GM19238 (cell line): ENCODE data around the gene CYP2A6.
"Not testable (repeated sequence)": the region's sequence is repeated elsewhere in the genome, so short reads cannot be mapped to it uniquely, and the experiment has no call there.

Source experiments
- DNase-seq: peaks from one replicate; pipeline ENCODE4 v3.0.0; 2011; ENCODE audit warnings: low spot score; ENCODE audit not compliant: insufficient read length

Gene CYP2A6

DNA sequence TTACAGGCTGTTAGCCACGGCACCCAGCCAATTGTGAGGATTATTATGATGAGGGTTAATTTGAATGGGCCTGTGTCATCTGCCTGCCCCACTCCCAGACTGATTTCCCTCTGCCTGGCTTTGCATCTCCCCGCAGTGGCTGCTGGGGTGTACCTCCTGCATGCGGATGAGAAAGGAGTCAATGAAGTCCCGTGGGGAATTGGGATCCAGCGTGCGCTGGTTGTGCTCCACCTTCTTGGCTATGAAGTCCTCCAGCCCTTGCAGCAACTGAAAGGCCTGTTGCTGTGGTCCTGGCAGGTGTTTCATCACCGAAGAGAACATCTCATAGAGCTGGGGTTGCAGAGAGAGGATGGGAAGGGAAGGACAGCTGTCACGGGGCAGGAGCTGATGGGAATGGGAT lies 3.5 kb downstream of the CYP2A6 start:
- DNase-seq: not testable (repeated sequence)

DNA sequence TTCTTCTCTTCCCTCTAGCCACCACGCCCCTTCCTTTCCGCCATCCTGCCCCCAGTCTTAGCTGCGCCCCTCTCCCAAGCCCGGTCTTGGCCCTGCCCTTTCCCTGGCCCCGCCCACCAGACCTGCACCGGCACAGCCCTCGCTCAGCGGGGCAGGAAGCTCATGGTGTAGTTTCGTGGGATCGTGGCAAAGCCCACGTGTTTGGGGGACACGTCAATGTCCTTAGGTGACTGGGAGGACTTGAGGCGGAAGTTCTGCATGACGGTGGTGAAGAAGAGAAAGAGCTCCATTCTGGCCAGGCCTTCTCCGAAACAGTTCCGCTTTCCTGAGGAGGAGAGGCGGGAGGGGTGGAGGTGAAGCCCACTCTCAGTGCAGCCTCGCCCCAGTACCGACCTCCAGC lies 6.6 kb downstream of the CYP2A6 start:
- DNase-seq: not testable (repeated sequence)

DNA sequence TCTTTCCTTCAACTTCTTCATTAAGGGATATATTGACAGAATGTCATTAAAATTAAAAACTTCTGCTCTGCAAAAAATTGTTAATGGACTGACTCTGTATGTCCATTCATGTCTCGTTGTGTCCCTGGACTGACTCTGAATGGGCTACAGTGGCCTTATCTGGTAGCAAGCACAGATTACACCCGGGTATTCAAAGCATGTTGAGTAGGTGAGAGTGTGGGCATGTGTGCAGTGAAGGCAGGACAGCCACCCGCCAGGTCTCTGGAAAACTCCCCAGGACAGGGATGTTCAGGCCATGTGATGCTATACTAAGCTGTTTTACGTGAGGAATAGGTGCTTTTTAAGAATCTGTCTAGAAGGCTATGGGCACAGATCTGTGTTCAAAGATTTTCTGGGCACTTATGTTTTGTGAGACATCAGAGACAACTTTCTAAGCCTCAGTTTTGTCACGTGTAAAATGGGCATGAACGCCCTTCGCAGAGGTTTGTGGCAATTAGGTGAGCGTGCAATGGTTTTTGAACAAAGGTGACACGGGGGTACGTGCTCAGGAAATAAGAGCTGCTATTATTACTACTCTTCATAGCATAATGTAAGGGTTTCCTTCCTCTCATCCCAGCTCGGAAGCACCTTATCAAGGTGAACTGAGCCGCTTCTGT lies 7.1 kb downstream of the CYP2A6 start:
- not testable (repeated sequence) for DNase-seq

DNA sequence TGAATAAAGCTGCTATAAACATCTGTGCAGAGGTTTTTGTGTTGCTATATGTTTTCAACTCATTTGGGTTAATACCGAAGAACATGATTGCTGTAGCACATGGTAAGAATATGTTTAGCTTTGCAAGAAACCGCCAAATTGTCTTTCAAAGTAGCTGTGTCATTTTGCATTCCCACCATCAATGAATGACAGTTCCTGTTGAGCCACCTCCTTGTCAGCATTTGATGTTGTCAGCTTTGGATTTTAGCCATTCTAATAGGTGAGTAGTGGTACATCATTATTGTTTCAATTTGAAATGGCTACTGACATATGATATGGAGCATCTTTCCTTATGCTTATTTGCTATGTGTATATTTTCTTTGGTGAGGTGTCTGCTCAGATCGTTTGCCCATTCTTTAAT lies 8.2 kb downstream of the CYP2A6 start:
- not testable (repeated sequence) for DNase-seq

DNA sequence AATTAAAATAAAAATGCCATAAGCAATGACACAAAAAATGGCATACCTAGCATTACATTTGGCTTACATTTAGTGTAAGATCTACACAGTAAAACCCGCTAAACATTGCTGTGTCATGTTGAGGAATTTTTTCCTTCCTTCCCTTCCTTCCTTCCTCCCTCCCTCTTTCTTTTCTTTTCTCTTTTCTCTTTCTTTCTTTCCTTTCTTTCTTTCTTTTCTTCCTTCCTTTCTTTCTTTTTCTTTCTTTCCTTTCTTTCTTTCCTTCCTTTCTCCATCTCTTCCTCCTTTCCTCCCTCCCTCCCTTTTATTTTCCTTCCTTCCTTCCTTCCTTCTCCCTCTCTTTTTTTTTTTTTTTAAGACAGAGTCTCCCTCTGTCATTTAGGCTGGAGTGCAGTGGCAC lies 11.8 kb downstream of the CYP2A6 start:
- DNase-seq: not testable (repeated sequence)

DNA sequence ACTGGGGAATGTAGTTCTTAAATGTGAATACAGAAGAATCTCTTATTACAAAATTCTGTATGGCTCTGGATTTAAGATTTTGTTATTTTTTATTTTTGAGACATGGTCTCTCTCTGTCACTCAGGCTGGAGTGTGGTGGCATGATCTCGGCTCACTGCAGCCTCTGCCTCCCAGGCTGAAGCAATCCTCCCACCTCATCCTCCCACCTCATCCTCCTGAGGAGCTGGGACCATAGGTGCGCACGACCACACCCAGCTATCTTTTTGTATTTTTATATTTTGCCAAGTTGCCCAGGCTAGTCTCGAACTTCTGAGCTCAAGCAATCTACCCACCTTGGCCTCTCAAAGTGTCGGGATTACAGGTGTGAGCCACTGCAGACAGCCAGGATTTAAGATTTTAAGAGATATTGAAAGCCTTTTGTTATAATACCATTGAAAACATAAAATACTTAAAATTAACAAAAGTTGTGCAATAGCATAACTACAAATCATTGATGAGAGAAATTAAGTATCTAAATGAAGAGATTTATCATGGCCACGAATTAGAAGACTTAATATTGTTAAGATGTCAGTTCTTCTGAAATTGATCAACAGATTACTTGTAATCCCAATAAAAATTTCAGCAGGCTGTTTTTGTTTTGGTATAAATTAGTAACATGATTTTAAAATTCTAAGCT lies 13.4 kb downstream of the CYP2A6 start:
- no peak for DNase-seq

DNA sequence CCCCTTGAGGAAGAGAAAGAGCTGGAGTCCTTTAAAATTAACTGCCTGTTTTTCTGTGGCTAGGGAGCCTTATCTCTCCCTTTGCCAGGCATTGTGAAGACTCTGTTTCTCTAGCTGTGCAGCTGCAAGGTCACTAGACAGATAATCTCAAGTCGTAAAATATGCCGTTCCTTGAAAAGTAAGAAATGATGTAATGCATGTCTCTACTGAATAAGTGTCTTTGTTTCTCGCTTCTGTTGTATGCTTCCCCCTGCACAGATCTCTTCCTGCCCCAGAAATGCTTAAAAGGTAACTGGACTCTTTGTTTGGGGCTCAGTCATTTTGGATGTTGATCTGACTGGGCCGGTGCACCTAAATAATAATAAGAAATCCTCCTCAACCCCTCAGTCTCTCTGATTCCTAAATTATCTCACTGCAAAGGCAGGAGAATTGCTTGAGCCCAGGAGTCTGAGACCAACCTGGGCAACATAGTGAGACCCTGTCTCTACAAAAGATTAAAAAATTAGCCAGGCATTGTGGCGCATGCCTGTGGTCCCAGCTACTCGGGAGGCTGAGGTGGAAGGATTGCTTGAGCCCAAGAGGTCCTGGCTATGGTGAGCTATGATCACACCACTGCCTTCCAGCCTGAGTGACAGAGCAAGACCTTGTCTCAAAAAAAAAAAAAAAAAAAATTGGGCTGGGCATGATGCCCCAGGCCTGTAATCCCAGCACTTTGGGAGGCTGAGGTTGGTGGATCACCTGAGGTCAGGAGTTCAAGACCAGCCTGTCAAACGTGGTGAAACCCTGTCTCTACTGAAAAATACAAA lies 16.3 kb downstream of the CYP2A6 start:
- DNase-seq: not testable (repeated sequence)

DNA sequence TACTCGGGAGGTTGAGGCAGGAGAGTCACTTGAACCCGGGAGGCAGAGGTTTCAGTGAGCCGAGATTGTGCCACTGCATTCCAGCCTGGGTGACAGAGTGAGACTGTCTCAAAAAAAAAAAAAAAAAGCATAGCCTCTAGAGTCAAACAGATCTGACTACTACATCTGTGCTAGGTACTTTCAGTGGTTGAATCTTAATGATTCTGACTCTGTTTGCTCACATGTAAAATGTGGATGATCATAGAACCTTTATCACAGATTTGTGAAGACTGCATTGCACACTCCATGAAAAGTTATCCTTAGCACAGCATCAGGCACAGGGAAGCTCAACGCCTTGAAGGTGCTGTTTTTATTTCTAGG lies 17.8 kb downstream of the CYP2A6 start:
- not testable (repeated sequence) for DNase-seq

DNA sequence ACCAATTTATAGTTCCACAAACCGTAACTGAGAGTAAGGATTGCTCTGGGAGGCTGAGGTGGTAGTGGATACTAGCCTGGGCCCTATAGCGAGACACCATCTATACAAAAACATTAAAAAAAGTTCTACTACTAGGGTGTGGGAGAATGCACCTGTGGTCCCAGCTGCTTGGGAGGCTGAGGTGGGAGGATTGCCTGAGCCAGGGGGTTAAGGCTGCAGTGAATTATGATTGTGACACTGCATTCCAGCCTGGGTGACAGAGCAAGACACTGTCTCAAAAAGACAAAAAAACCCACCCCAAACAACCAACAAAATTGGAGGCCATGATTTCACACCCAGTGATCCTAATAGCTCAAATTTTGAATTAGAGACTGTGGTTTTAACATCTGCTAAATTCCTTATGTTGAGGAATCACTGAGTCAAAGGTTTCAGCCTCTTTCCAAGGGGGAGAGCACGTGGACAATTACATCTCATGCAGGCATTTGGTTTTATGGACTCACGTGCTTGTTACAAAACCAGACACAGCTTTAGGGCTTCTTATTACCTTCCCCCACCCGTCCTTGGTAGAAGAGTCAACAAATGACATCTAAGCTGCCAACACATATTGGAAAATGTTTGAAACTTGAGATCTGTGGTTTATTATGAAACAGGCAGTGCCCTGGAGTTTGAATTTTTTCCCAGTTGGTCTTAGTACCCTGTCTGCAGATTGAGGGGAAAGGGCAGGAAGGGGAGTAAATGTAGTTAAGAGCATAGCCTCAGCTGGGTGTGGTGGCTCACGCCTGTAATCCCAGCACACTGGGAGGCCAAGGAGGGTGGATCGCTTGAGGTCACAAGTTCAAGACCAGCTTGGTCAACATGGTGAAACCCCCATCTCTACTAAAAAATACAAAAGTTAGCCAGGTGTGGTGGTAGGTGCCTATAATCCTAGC lies 18.5 kb downstream of the CYP2A6 start:
- no peak for DNase-seq

DNA sequence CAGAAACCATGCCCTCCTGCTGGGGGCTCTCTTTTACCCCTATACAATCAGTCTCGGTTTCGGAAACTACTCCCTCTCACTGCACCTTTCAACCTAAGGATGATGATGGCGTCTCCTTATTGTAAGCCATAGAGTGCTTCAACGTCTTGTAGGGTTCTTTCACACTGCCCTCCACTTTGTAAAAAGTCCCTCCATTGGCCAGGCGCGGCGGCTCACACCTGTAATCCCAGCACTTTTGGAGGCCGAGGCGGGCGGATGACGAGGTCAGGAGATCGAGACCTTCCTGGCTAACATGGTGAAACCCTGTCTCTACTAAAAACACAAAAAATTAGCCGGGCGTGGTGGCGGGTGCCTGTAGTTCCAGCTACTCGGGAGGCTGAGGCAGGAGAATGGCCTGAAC lies 19.5 kb downstream of the CYP2A6 start:
- not testable (repeated sequence) for DNase-seq

DNA sequence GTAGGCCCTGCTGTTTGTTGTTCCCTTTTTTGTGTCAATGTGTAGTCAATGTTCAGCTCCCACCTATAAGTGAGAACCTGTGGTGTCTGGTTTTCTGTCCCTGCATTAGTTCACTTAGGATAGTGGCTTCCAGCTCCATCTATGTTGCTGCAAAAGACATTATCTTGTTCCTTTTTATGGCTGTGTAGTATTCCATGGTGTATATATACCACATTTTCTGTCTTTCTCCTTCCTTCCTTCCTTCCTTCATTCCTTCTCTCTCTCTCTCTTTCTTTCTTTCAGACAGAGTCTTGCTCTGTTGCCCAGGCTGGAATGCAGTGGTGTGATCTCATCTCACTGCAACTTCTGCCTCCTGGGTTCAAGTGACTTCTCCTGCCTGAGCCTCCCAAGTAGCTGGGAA lies 21.0 kb downstream of the CYP2A6 start:
- no peak for DNase-seq

DNA sequence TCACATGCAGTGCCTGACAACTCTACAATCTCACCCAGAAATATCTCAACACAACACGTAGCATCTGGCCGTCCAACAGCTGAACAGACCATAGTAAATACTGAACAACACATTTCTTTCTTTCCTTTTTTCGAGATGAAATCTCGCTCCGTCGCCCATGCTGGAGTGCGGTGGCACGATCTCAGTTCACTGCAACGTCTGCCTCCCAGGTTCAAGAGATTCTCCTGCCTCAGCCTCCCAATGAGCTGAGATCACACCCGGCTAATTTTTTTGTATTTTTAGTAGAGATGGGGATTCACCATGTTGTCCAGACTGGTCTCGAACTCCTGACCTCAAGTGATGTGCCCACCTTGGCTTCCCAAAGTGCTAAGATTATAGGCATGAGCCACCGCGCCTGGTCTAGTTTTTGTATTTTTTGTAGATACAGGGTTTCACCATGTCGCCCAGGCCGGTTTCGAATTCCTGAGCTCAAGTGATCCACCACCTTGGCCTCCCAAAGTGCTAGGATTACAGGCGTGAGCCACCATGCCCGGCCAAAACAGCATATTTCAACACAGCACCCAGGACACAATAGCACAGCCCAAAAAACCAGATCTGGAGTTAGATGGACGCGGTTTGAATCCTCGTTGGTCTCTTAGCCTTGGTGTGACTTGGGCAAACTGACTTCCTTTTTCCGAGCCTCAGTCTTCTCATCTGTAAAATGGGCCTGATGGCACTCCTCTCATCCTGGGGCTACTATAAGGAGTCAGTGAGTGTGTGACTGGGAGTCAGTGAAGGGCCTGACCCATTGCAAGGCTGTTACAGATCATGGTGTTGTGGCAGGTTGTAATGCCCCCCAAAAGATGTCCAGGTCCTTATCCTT lies 22.6 kb downstream of the CYP2A6 start:
- no peak for DNase-seq

DNA sequence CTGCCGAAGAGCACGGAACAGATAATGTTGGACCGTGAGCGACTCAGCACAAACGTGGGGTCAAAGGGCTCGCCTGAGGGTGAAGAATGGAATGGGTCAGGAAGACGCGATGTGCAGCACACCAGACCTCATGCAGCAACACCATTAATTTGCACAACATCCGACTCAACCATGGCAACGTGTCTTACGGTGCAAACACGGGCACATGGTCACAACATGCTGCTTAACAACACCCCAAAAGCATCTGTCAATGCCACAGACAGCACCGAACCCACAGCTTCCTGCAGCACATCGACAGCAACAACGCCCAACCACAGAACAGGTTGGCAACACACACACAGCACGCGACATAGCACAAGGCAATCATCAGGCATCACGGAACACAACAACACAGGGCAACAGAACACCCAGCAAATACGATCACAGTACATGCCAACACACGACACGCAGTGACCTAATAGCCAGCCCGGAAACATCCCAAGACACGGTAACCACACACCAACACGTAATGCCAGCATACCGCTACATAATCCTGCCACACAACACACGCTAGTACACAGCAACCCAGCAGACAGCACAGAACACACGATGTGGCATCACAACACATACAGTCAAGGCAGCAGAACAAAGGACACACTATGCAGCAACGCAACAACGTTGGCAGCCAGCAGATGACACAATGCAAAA lies 23.4 kb downstream of the CYP2A6 start:
- not testable (repeated sequence) for DNase-seq

DNA sequence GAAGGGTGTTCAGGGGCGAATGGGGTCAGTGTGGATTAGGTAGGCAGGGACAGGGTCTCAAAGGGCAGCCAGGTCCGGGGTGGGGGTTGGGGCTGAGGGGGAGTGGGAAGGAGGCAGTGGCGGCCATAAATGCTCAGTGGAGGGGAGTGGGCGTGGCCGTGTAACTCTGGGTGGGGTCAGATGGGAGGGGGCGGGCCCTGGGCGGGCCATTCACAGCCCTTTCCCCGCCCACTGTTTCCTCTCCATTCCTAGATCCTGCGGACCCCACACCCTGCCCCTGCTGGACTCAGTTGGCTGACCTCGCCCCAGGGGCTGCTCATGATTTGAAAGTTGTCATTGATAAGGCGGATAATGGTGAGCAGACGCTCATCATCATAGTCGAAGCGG lies 23.9 kb downstream of the CYP2A6 start:
- not testable (repeated sequence) for DNase-seq

DNA sequence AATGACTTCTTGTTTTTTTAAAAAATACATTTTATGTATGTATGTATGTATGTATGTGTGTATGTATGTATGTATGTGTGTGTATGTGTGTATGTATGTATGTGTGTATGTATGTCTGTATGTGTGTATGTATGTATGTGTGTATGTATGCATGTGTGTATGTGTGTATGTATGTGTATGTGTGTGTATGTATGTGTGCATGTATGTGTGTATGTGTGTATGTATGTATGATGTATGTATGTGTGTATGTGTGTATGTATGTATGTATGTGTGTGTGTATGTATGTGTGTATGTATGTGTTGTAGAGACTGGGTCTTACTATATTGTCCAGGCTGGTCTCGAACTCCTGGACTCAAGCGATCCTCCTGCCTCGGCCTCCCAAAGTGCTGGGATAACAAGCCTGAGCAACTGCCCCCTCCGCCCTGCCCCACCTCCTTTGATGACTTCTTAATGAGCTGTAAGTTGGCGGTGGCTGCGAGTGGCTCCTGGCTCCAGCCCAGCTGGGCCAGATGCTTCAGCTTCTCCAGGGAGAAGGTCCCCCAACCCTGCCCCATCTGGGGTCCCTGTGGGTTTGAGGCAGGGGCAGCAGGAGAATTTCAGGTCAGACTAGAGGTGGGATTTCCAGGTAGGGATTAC lies 24.7 kb downstream of the CYP2A6 start:
- DNase-seq: not testable (repeated sequence)

DNA sequence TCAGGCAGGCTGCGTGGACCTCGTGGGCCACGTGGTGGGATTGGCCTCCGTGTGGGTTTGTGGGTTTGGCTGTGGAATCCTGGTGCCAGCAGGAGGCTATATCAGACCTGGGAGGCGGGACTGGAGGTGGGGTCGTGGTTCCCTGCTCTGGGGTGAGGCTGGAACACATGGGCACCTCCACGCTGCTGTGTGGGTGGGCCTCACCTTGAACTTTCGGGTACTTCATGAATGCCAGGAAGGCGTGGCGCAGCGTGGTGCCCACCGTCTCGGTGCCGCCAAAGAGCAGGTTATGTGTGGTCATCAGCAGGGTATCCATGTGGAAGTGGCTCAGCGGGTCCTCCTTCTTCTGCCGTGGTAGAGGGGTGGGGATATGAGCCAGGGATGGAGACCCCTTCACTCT lies 25.3 kb downstream of the CYP2A6 start:
- DNase-seq: not testable (repeated sequence)

DNA sequence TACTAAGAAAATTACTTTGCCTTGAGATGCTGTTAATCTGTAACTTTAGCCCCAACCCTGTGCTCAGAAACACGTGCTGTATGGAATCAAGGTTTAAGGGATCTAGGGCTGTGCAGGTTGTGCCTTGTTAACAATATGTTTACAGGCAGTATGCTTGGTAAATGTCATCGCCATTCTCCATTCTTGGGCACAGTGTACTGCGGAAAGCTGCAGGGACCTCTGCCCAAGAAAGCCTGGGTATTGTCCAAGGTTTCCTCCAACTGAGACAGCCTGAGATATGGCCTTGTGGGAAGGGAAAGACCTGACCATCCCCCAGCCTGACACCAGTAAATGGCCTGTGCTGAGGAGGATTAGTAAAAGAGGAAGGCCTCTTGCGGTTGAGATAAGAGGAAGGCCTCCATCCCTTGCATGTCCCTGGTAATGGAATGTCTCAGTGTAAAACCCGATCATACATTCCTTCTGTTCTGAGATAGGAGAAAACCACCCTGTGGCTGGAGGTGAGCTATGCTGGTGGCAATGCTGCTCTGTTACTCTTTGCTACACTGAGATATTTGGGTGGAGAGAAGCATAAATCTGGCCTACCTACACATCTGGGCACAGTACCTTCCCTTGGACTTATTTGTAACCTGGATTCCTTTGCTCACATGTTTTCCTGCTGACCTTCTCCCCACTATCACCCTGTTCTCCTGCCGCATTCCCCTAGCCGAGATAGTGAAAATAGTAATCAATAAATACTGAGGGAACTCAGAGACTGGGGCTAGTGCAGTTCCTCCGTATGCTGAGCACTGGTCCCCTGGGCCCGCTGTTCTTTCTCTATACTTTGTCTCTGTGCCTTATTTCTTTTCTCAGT lies 27.3 kb downstream of the CYP2A6 start:
- not testable (repeated sequence) for DNase-seq

DNA sequence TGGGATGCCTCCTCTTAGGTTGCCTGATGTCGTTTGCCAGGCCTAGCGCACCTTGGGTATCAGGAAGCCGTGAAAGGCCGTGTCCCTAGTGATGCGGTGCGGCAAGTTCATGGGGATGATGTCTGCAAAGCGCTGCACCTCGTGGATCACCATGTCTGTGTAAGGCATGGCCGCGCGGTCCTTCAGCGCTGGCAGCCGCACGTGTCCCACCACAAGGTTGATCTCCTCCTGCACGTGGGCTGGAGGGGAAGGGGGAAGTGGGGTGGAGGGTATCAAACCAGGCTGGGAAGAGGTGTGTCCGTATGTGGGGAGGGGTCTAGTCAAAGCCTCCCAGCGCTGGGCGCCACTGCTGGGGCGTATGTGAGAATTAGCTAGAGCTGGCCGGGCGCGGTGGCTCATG lies 28.1 kb downstream of the CYP2A6 start:
- no peak for DNase-seq
